ENCODE data around the gene SMIM45.

SMIM45 gene

GRCh38 chr22:41939981-41940831 is 11.7 kb upstream of the SMIM45 start:
- TF ChIP-seq CTCF (IDR thresholded peaks at IDR 0.05; ENCODE audit: insufficient read depth, low read length, poor library complexity, severe bottlenecking): no peak
- H3K36me3 ChIP-seq (ENCODE audit: control insufficient read depth, insufficient read depth, low read length): peaks cover 2% of the 10 kb centered on the region
- H3K4me3 ChIP-seq (ENCODE audit: low read depth, low read length): no peak overlapping the region

DNA sequence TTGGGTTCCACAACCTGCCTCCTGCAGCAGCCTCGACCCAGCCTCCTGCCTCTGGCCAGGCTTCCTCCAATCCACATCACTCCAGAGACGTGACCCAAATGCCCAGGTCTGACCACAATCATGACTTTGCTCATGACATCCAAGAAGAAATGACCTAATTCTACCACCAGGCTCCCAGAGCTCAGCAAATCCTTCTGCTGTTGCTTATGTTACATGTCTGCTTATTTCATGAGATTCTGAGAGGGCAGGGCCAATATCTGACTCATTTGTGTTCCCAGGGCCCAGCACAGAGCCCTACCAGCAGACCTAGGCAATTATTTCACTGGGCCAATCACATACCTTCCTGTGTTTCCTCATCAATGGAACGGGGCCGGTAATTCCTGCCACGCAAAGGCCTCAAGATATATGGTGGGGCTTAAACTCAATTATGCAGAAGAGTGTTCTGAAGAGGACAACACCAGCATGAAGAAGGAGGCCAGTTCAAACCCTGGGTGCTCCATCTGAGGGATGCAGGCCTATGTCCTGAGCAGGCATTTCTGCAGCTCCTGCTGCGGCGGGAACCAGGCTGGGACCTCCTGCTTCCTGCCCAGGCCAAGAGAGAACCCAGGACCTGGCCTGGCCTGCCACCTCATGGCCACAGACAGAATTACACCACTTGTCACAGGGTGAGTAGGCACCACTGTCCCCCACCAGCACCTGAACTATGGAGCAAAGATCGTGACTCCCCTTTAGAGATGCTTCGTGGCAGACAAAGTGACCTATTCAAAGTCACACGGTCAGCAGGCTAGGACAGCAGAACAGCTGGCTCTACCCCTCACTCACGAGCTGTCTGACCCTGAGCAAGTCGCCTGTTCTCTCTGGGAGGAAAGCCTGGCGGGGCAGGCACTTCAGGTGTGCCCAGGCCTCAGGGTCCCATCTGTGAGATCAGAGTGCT is 10.9 kb upstream of the SMIM45 start:
- peak; percentile 84 for TF ChIP-seq CTCF (IDR thresholded peaks at IDR 0.05; ENCODE audit: insufficient read depth, low read length, poor library complexity, severe bottlenecking)
- Histone ChIP-seq H3K4me3 (ENCODE audit: low read depth, low read length) (no peak overlapping the region), H3K27me3 (ENCODE audit: control insufficient read depth, insufficient read depth, low read length) (no peaks in the 10 kb centered on the region), H3K36me3 (ENCODE audit: control insufficient read depth, insufficient read depth, low read length) (peaks cover 2% of the 10 kb centered on the region)
- DNase-seq (ENCODE audit: low read depth): no peak

More at GRCh38 chr22:41939981-41940831, 11.7 kb upstream of the SMIM45 start:
- no peak for DNase-seq (ENCODE audit: low read depth)
- no peaks in the 10 kb centered on the region for H3K27me3 ChIP-seq (ENCODE audit: control insufficient read depth, insufficient read depth, low read length)

DNA sequence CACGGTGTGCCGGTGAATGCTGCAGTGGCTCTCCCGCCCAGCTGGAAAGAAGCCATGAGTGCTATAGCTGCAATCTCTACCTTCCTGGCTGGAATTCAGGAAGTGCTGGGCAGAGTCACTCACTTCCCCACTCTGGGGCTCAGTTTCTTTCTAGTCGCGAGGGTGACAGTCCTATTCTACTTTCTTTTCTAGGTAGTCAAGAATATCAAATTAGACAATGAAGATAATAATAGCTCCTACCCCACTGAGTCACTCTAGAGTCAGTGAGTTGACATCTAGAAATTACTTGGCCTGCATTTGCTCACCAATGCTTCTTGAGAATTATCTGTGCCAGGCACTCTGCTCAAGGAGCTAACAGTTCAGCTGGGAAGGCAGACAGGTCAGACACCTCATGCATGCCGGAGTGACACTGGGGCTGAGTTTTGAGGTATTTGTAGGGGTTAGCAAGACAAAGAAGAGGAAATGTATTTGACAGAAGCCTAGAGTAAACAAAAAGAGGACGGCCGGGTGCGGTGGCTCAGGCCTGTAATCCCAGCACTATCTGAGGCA is 8.2 kb upstream of the SMIM45 start:
- H3K4me3 ChIP-seq (ENCODE audit: low read depth, low read length): no peak overlapping the region
- no peak for DNase-seq (ENCODE audit: low read depth)
- H3K27me3 ChIP-seq (ENCODE audit: control insufficient read depth, insufficient read depth, low read length): no peaks in the 10 kb centered on the region
- TF ChIP-seq CTCF (IDR thresholded peaks at IDR 0.05; ENCODE audit: insufficient read depth, low read length, poor library complexity, severe bottlenecking): no peak
- peaks cover 2% of the 10 kb centered on the region for H3K36me3 ChIP-seq (ENCODE audit: control insufficient read depth, insufficient read depth, low read length)

DNA sequence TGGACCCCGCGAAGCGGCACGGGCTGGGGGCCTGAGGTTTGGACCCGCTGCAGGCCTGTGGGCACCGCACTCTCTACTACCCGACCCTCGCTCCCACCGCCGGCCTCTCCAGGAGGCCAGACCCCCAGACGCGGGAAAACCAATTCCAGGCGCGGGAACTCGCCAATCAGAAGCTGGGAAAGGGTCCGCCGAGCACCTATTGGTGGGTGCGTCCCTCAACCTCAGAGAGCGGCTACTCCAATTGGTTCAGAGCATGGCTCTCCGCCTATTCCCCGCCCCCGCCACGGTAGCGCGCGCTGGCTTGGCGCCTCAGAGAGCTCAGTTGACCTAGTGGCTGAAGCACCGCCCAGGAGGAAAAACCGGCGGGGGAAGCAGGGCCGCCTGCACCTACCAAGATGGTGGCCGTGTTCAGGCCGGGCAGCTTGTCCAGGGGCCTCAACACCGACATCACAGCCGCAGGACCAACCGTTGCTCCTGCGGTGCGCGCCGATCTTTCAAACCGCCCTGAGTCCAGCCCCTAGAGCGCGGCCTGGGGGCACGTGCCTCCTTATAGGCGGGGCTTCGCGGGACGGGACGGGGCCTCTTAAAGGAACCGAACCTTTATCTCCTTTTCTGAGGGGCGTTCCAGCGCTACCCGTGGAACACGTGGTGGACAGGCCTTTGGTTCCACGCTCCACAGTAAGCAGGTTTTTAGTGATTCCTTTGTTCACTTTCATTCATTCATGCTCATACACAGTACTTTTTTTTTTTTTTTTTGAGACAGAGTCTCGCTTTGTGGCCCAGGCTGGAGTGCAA is 5.1 kb upstream of the SMIM45 start, which contains the start of gene CENPM:
Gene CENPM (minus strand): TSS at position 524 of the 795 bp plus-strand sequence. CDS start 76 bp downstream, at position 448.
- Histone ChIP-seq H3K4me3 (ENCODE audit: low read depth, low read length) (peak within 1 kb of the TSS; percentile 66), H3K36me3 (ENCODE audit: control insufficient read depth, insufficient read depth, low read length) (peaks cover 2% of the 10 kb centered on the region), H3K27me3 (ENCODE audit: control insufficient read depth, insufficient read depth, low read length) (no peaks in the 10 kb centered on the region)
- DNase-seq (ENCODE audit: low read depth): peak; percentile 74
- no peak for TF ChIP-seq CTCF (IDR thresholded peaks at IDR 0.05; ENCODE audit: insufficient read depth, low read length, poor library complexity, severe bottlenecking)

GRCh38 chr22:41947424-41948080 is 4.4 kb upstream of the SMIM45 start:
- no peak for DNase-seq (ENCODE audit: low read depth)
- peaks cover 2% of the 10 kb centered on the region for H3K36me3 ChIP-seq (ENCODE audit: control insufficient read depth, insufficient read depth, low read length)
- peak overlapping the region; percentile 66 for H3K4me3 ChIP-seq (ENCODE audit: low read depth, low read length)
- TF ChIP-seq CTCF (IDR thresholded peaks at IDR 0.05; ENCODE audit: insufficient read depth, low read length, poor library complexity, severe bottlenecking): no peak
- H3K27me3 ChIP-seq (ENCODE audit: control insufficient read depth, insufficient read depth, low read length): no peaks in the 10 kb centered on the region

Measured in kidney epithelial cell (primary cell).